SK-N-SH (cell line): Measurements from ENCODE around the gene WNT9B. TPM values are rescaled to one million over a fixed set of nuclear protein-coding genes. Genes with fewer than 3 reads are reported as not detected.

Experiments
- CTCF ChIA-PET: fragments of 300-600, 350-600 bp; formaldehyde crosslinking; extraction: SDS; loops from one replicate; lab custom pipeline; 2021; lab: Yijun Ruan, JAX
- POLR2A ChIA-PET: fragments of 350-600 bp; sonication (Branson Sonifier 250); formaldehyde crosslinking; extraction: SDS; loops from one replicate; lab custom pipeline; 2020; ENCODE audit warnings: antibody characterized with exemption, inconsistent platforms; lab: Yijun Ruan, JAX
- DNase-seq: peaks from one replicate; pipeline ENCODE4 v3.0.0; 2012
- H2AFZ ChIP-seq: fragments of 200-600 bp; sonication (generic); 2 replicates; pipeline ENCODE4 v1.8.1; 2016; ENCODE audit warnings: antibody characterized with exemption, mild to moderate bottlenecking, low read depth
- H3F3A ChIP-seq: fragments of 200-600 bp; sonication (generic); replicated peaks from 2 replicates; pipeline ENCODE3; 2016; ENCODE audit warnings: antibody characterized with exemption, mild to moderate bottlenecking; ENCODE audit not compliant: insufficient read depth
- H3K27ac ChIP-seq, 2 experiments: fragments of 200-500 bp in 1 of 2; fragments of 200-600 bp in 1 of 2; sonication (Bioruptor generic) in 1 of 2; sonication (generic), shearing (Covaris generic) in 1 of 2; 2 replicates each; pipeline versions ENCODE4 v1.5.1 to v1.6.1; 2014 to 2016; ENCODE audit warnings: low read depth in 2 of 2, inconsistent platforms in 1 of 2, low read length in 1 of 2, mild to moderate bottlenecking in 1 of 2, mixed read lengths in 1 of 2
- H3K27me3 ChIP-seq: fragments of 200-600 bp; sonication (generic), shearing (Covaris generic); 2 replicates; pipeline ENCODE4 v1.6.1; 2016; ENCODE audit warnings: mixed run types; ENCODE audit not compliant: insufficient read depth
- H3K36me3 ChIP-seq, 2 experiments: fragments of 200-500 bp in 1 of 2; fragments of 200-600 bp in 1 of 2; sonication (Bioruptor generic) in 1 of 2; sonication (generic) in 1 of 2; replicated peaks in 1 of 2; 2 replicates each; pipeline versions ENCODE3 to v1.5.1; 2014 to 2016; ENCODE audit warnings: low read length in 1 of 2, mild to moderate bottlenecking in 1 of 2; ENCODE audit not compliant: insufficient read depth in 2 of 2, control insufficient read depth in 1 of 2
- H3K4me1 ChIP-seq, 2 experiments: fragments of 200-500 bp in 1 of 2; fragments of 200-600 bp in 1 of 2; sonication (Bioruptor generic) in 1 of 2; sonication (generic), shearing (Covaris generic) in 1 of 2; 2 replicates each; pipeline versions ENCODE4 v1.5.1 to v1.6.1; 2014 to 2016; ENCODE audit warnings: low read depth in 1 of 2, low read length in 1 of 2, mixed run types in 1 of 2; ENCODE audit not compliant: insufficient read depth in 2 of 2, control insufficient read depth in 1 of 2
- H3K4me2 ChIP-seq: fragments of 200-600 bp; sonication (generic), shearing (Covaris generic); 2 replicates; pipeline ENCODE4 v1.6.1; 2017; ENCODE audit warnings: mixed run types
- H3K4me3 ChIP-seq, 2 experiments: fragments of 200-500 bp in 1 of 2; fragments of 200-600 bp in 1 of 2; sonication (Bioruptor generic) in 1 of 2; sonication (generic), shearing (Covaris generic) in 1 of 2; 2 replicates each; pipeline versions ENCODE4 v1.5.1 to v1.8.1; 2014 to 2016; ENCODE audit warnings: low read depth in 2 of 2, inconsistent platforms in 1 of 2, low read length in 1 of 2, mild to moderate bottlenecking in 1 of 2, mixed read lengths in 1 of 2, moderate library complexity in 1 of 2
- H3K79me2 ChIP-seq: fragments of 200-600 bp; sonication (generic); 2 replicates; pipeline ENCODE4 v1.8.1; 2017; ENCODE audit warnings: mild to moderate bottlenecking; ENCODE audit not compliant: insufficient read depth
- H3K9ac ChIP-seq: fragments of 200-600 bp; sonication (generic); 2 replicates; pipeline ENCODE4 v1.6.1; 2017; ENCODE audit warnings: mixed run types
- H3K9me2 ChIP-seq: fragments of 200-600 bp; sonication (generic); 2 replicates; pipeline ENCODE4 v1.6.1; 2017; ENCODE audit warnings: mixed run types
- H3K9me3 ChIP-seq: fragments of 200-600 bp; sonication (generic); 2 replicates; pipeline ENCODE4 v1.6.1; 2017; ENCODE audit warnings: mixed run types, mild to moderate bottlenecking, moderate library complexity
- H4K20me1 ChIP-seq: fragments of 200-600 bp; sonication (generic); 2 replicates; pipeline ENCODE4 v1.6.1; 2017; ENCODE audit warnings: mild to moderate bottlenecking, mixed run types; ENCODE audit not compliant: insufficient read depth
- CHD2 ChIP-seq: fragments of 150-350 bp; IDR thresholded peaks from 2 replicates; pipeline ENCODE4 v1.6.1; 2018; ENCODE audit warnings: low read length; ENCODE audit not compliant: partially characterized antibody
- EP300 ChIP-seq, 2 experiments: IDR thresholded peaks; 2 replicates each; pipeline versions ENCODE4 v1.4.0 to v1.6.1; 2012; ENCODE audit warnings: borderline replicate concordance in 1 of 2, low read depth in 1 of 2, low read length in 1 of 2
- EZH2phosphoT487 ChIP-seq: fragments of 200-600 bp; sonication (generic); IDR thresholded peaks from 2 replicates; pipeline ENCODE4 v1.6.1; 2017; ENCODE audit warnings: low read depth, mixed run types, mild to moderate bottlenecking, antibody characterized with exemption, moderate library complexity, borderline replicate concordance
- FOSL2 ChIP-seq: IDR thresholded peaks from 2 replicates; pipeline ENCODE4 v1.4.0; 2012; ENCODE audit warnings: low read depth, mild to moderate bottlenecking, moderate library complexity, borderline replicate concordance
- FOXJ3 ChIP-seq: sonication (generic); formaldehyde crosslinking; IDR thresholded peaks from 2 replicates; pipeline ENCODE4 v1.5.1; 2020; ENCODE audit warnings: mild to moderate bottlenecking, missing genetic modification reagents
- FOXM1 ChIP-seq: IDR thresholded peaks from 2 replicates; pipeline ENCODE4 v1.4.0; 2012; ENCODE audit warnings: low read depth, mild to moderate bottlenecking
- GABPA ChIP-seq: IDR thresholded peaks from 2 replicates; pipeline ENCODE4 v1.4.0; 2012; ENCODE audit warnings: low read depth, mild to moderate bottlenecking
- MEF2A ChIP-seq: IDR thresholded peaks from 2 replicates; pipeline ENCODE4 v1.4.0; 2012; ENCODE audit warnings: low read depth, borderline replicate concordance
- MXI1 ChIP-seq: IDR thresholded peaks from 2 replicates; pipeline ENCODE4 v1.6.1; 2012; ENCODE audit warnings: mild to moderate bottlenecking, low read depth, low read length, improper control_type of control experiment
- NRF1 ChIP-seq: IDR thresholded peaks from 2 replicates; pipeline ENCODE4 v1.6.1; 2012; ENCODE audit warnings: low read depth, mild to moderate bottlenecking, low read length
- POLR2AphosphoS5 ChIP-seq: IDR thresholded peaks from 2 replicates; pipeline ENCODE4 v1.6.1; 2012; ENCODE audit warnings: low read depth, low read length
- RAD21 ChIP-seq: IDR thresholded peaks from 2 replicates; pipeline ENCODE4 v1.6.1; 2012; ENCODE audit warnings: mild to moderate bottlenecking, low read length
- RXRA ChIP-seq: IDR thresholded peaks from 2 replicates; pipeline ENCODE4 v1.4.0; 2012; ENCODE audit warnings: low read depth, mild to moderate bottlenecking, borderline replicate concordance
- SMC3 ChIP-seq: IDR thresholded peaks from 2 replicates; pipeline ENCODE4 v1.6.1; 2012; ENCODE audit warnings: low read depth, low read length, improper control_type of control experiment
- TAF1 ChIP-seq: IDR thresholded peaks from 2 replicates; pipeline ENCODE4 v1.6.1; 2012; ENCODE audit warnings: low read depth, mild to moderate bottlenecking, low read length, moderate library complexity, borderline replicate concordance
- TEAD4 ChIP-seq: IDR thresholded peaks from 2 replicates; pipeline ENCODE4 v1.4.0; 2012; ENCODE audit warnings: mild to moderate bottlenecking, borderline replicate concordance; ENCODE audit not compliant: insufficient read depth
- YY1 ChIP-seq: IDR thresholded peaks from 2 replicates; pipeline ENCODE4 v1.4.0; 2012; ENCODE audit warnings: low read depth, mild to moderate bottlenecking
- WGBS: methylation state at CpG from one replicate; pipeline ENCODE4 v1.1.6; 2017; ENCODE audit warnings: low lambda C conversion rate; 5-methylcytosine and 5-hydroxymethylcytosine counted together
- polyA plus RNA-seq, 3 experiments: library from polyadenylated mRNA; depleted of rRNA; stranded (reverse); fragments of >200 nt; gene quantifications; 2 replicates each; pipeline ENCODE4 v1.2.3, GENCODE V29; 2012
- TF ChIP-seq, protein P1 (sequence below): IDR thresholded peaks from 2 replicates; pipeline ENCODE4 v1.6.1; 2012; ENCODE audit warnings: mild to moderate bottlenecking, low read depth, low read length, moderate library complexity
- TF ChIP-seq, protein P2 (sequence below): fragments of 200-600 bp; sonication (generic); IDR thresholded peaks from 2 replicates; pipeline ENCODE4 v1.6.1; 2017; ENCODE audit warnings: antibody characterized with exemption, mild to moderate bottlenecking, moderate library complexity
- TF ChIP-seq, protein P3 (sequence below): IDR thresholded peaks from 2 replicates; pipeline ENCODE4; 2012
- TF ChIP-seq, protein P4 (sequence below): IDR thresholded peaks from 2 replicates; pipeline ENCODE4 v1.4.0; 2012; ENCODE audit warnings: low read depth, borderline replicate concordance
- TF ChIP-seq, protein P5 (sequence below): fragments of 150-350 bp; IDR thresholded peaks from 2 replicates; pipeline ENCODE4 v1.6.1; 2016; ENCODE audit warnings: mild to moderate bottlenecking, low read depth, low read length

Gene WNT9B
- polyA plus RNA-seq, 1 of the 3 experiments (the other 2 are of a cell fraction), result not detected

DNA sequence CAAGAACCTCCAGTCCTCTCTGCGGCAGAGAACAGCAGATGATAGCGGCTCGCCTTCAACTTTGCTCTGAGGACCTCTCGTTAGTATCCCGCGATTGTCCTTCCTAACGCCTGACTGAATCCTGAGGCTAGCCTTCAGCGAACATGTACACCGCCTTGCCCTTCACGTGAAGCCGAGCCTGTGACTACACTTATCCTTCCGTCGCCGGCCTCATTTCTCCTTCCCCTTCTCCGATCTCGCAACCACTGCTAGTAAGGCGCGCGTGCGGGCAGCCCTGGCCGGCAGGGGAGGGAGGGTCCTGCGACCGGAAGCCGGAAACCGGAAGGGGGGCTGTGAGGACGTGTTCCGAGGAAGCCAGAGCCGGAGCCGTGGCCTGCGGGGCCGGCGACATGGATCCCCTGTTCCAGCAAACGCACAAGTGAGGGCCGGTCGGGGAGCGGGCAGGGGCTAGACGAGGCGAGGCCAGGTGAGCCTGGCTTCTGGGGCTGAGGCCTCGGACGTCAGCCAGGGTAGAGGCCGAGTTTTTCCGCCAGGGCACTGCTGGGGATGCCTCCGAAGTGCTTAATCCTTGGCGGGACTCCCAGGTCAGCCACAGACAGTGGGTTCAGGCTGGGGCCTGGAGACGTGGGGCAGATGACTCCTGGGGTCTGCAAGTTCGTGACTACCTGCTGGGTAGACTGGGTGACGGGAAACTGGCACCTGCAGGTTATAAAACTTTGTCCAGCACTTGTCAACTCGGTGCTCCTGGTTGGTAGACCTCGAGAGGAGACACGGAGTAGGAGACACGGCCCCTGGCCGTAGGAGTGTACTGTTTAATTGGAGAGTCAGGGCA is 71.6 kb downstream of the WNT9B start, which contains the start of gene GOSR2:
TSS of gene GOSR2 (plus strand) at position 357 of the 832 bp plus-strand sequence. CDS start at position 390, 33 bp downstream.
- Histone ChIP-seq H3K27ac (peak within 1 kb of the TSS; percentile 93 to 100), H3K36me3 (peaks cover 15 to 25% of the 10 kb centered on the region in 2 experiments), H3F3A (peaks cover 9% of the 10 kb centered on the region), H4K20me1 (peaks cover 41% of the 10 kb centered on the region), H3K4me2 (peak within 1 kb of the TSS; percentile 83), H3K9me3 (no peaks in the 10 kb centered on the region), H2AFZ (peak within 1 kb of the TSS; percentile 94), H3K27me3 (no peaks in the 10 kb centered on the region), H3K9ac (peak within 1 kb of the TSS; percentile 91), H3K4me3 (peak within 1 kb of the TSS; percentile 82 to 91), H3K4me1 (peaks cover 3 to 33% of the 10 kb centered on the region in 2 experiments; a peak in 2 of 4 replicates), H3K79me2 (peaks cover 51% of the 10 kb centered on the region), H3K9me2 (no peaks in the 10 kb centered on the region)
- ChIA-PET CTCF (interaction anchor here (1.0 kb wide), 1 partner anchor 20 kb away, joined by 3 read pairs; no protein-coding TSS in a partner anchor), POLR2A (no interaction called here)
- WGBS, result 1% methylated on average over 46 of the region's 52 CpGs
- DNase-seq, result peak; percentile 99
- TF ChIP-seq, protein P1, sequence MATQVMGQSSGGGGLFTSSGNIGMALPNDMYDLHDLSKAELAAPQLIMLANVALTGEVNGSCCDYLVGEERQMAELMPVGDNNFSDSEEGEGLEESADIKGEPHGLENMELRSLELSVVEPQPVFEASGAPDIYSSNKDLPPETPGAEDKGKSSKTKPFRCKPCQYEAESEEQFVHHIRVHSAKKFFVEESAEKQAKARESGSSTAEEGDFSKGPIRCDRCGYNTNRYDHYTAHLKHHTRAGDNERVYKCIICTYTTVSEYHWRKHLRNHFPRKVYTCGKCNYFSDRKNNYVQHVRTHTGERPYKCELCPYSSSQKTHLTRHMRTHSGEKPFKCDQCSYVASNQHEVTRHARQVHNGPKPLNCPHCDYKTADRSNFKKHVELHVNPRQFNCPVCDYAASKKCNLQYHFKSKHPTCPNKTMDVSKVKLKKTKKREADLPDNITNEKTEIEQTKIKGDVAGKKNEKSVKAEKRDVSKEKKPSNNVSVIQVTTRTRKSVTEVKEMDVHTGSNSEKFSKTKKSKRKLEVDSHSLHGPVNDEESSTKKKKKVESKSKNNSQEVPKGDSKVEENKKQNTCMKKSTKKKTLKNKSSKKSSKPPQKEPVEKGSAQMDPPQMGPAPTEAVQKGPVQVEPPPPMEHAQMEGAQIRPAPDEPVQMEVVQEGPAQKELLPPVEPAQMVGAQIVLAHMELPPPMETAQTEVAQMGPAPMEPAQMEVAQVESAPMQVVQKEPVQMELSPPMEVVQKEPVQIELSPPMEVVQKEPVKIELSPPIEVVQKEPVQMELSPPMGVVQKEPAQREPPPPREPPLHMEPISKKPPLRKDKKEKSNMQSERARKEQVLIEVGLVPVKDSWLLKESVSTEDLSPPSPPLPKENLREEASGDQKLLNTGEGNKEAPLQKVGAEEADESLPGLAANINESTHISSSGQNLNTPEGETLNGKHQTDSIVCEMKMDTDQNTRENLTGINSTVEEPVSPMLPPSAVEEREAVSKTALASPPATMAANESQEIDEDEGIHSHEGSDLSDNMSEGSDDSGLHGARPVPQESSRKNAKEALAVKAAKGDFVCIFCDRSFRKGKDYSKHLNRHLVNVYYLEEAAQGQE, result 0 out of 2 replicates have a peak, but pooled peaks have one; percentile 46
- TF ChIP-seq GABPA (peak; percentile 100), MEF2A (no peak), RXRA (no peak), MXI1 (peak; percentile 94), FOSL2 (no peak), NRF1 (no peak), CHD2 (no peak), RAD21 (no peak), TAF1 (peak; percentile 70), FOXM1 (no peak), EZH2phosphoT487 (no peak), SMC3 (peak; percentile 20; the same call in 1 of the 2 replicates), EP300 (IDR thresholded peaks at IDR 0.05; ENCODE audit: borderline replicate concordance in 1 of 2, low read depth in 1 of 2, low read length in 1 of 2) (peak in 1 of 2 experiments; percentile 13; a peak in 1 of 4 replicates), YY1 (peak; percentile 64; the same call in 1 of the 2 replicates), FOXJ3 (peak; percentile 46; the same call in 1 of the 2 replicates), POLR2AphosphoS5 (peak; percentile 98), TEAD4 (no peak)
- TF ChIP-seq, protein P2, sequence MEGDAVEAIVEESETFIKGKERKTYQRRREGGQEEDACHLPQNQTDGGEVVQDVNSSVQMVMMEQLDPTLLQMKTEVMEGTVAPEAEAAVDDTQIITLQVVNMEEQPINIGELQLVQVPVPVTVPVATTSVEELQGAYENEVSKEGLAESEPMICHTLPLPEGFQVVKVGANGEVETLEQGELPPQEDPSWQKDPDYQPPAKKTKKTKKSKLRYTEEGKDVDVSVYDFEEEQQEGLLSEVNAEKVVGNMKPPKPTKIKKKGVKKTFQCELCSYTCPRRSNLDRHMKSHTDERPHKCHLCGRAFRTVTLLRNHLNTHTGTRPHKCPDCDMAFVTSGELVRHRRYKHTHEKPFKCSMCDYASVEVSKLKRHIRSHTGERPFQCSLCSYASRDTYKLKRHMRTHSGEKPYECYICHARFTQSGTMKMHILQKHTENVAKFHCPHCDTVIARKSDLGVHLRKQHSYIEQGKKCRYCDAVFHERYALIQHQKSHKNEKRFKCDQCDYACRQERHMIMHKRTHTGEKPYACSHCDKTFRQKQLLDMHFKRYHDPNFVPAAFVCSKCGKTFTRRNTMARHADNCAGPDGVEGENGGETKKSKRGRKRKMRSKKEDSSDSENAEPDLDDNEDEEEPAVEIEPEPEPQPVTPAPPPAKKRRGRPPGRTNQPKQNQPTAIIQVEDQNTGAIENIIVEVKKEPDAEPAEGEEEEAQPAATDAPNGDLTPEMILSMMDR, result no peak
- TF ChIP-seq, protein P3, sequence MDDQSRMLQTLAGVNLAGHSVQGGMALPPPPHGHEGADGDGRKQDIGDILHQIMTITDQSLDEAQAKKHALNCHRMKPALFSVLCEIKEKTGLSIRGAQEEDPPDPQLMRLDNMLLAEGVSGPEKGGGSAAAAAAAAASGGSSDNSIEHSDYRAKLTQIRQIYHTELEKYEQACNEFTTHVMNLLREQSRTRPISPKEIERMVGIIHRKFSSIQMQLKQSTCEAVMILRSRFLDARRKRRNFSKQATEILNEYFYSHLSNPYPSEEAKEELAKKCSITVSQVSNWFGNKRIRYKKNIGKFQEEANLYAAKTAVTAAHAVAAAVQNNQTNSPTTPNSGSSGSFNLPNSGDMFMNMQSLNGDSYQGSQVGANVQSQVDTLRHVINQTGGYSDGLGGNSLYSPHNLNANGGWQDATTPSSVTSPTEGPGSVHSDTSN, result no peak
- TF ChIP-seq, protein P4, sequence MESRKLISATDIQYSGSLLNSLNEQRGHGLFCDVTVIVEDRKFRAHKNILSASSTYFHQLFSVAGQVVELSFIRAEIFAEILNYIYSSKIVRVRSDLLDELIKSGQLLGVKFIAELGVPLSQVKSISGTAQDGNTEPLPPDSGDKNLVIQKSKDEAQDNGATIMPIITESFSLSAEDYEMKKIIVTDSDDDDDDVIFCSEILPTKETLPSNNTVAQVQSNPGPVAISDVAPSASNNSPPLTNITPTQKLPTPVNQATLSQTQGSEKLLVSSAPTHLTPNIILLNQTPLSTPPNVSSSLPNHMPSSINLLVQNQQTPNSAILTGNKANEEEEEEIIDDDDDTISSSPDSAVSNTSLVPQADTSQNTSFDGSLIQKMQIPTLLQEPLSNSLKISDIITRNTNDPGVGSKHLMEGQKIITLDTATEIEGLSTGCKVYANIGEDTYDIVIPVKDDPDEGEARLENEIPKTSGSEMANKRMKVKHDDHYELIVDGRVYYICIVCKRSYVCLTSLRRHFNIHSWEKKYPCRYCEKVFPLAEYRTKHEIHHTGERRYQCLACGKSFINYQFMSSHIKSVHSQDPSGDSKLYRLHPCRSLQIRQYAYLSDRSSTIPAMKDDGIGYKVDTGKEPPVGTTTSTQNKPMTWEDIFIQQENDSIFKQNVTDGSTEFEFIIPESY, result no peak
- TF ChIP-seq, protein P5, sequence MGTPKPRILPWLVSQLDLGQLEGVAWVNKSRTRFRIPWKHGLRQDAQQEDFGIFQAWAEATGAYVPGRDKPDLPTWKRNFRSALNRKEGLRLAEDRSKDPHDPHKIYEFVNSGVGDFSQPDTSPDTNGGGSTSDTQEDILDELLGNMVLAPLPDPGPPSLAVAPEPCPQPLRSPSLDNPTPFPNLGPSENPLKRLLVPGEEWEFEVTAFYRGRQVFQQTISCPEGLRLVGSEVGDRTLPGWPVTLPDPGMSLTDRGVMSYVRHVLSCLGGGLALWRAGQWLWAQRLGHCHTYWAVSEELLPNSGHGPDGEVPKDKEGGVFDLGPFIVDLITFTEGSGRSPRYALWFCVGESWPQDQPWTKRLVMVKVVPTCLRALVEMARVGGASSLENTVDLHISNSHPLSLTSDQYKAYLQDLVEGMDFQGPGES, result no peak
